Hepatocyte (in vitro differentiated cells): ENCODE data around the gene SLC16A7.

Experiments
- CTCF ChIP-seq: fragments of 200-600 bp; sonication (generic); IDR thresholded peaks from 2 replicates; pipeline ENCODE4 v1.5.1; 2016; ENCODE audit warnings: antibody characterized with exemption, mild to moderate bottlenecking; ENCODE audit not compliant: poor library complexity
- EZH2phosphoT487 ChIP-seq: fragments of 200-600 bp; sonication (generic); IDR thresholded peaks from one replicate; pipeline ENCODE4 v1.6.1; 2018; ENCODE audit warnings: antibody characterized with exemption, mild to moderate bottlenecking, low read depth, moderate library complexity; ENCODE audit not compliant: unreplicated experiment, severe bottlenecking

GRCh38 chr12:59715434-59715833, 119.6 kb downstream of the SLC16A7 start:
- TF ChIP-seq EZH2phosphoT487 (no peak), CTCF (no peak)
